HG03103 (cell line): ENCODE results near the gene NABP1.
A peak's percentile ranks its signal among the peaks of the same experiment; 100 is the strongest.

Source experiments
- ATAC-seq: cut with Tn5 transposase; IDR thresholded peaks from one replicate; pipeline ENCODE4 v1.9.1; 2021; ENCODE audit warnings: low read depth; ENCODE audit not compliant: unreplicated experiment

The NABP1 gene

DNA sequence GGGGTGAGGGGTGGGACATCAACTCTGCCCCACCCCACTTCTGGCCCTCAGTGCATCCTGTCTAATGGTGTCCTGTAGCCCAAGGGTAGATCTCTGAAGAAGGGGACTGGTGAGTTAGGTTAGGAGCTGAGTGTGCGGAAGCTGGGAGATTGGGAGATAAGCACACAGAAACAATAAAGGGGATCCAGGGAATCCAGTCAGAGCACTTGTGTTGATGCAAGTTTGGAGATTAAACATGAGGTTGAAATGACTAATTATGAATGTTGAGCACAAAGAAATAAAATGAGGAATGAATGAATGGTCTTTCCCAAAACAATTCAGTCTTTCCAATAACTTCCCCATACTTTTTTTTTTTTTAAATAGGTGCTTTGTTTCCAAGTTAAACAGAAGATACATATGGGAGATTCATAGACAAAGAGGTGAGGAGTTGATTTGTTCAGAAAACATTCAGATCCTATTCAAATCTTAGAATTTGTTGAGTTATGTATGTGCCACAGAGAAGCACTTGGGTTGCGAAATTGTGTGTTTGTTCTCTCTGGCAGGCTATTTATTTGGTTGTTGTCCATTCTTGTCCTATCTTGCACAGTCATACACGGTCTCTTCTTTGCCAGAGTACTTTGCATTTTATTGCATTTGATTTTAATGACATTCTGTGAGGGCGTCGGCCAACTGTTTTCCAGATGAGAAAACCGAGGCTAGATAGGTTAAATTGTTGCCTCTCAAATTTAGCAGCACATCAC, 31.6 kb upstream of the NABP1 start:
- ATAC-seq: no peak

DNA sequence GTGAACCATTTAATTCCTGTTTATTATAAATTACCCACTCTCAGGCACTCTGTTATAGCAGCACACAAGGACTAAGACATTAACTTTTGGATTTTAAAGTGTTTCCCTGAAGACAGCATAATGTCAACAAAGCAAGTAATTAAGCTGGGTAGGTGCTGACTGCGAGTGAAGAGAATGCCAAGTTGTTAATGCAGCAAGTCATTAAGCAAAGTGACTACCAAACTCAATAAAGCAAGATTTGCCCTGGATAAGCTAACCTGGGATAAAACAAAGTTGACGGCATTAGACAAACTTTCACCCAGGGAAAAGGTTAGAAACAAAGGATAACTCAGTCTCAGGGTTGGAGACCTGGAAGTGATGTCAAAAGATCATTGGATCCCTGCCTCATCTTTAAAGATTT, 28.4 kb upstream of the NABP1 start:
- ATAC-seq: no peak

DNA sequence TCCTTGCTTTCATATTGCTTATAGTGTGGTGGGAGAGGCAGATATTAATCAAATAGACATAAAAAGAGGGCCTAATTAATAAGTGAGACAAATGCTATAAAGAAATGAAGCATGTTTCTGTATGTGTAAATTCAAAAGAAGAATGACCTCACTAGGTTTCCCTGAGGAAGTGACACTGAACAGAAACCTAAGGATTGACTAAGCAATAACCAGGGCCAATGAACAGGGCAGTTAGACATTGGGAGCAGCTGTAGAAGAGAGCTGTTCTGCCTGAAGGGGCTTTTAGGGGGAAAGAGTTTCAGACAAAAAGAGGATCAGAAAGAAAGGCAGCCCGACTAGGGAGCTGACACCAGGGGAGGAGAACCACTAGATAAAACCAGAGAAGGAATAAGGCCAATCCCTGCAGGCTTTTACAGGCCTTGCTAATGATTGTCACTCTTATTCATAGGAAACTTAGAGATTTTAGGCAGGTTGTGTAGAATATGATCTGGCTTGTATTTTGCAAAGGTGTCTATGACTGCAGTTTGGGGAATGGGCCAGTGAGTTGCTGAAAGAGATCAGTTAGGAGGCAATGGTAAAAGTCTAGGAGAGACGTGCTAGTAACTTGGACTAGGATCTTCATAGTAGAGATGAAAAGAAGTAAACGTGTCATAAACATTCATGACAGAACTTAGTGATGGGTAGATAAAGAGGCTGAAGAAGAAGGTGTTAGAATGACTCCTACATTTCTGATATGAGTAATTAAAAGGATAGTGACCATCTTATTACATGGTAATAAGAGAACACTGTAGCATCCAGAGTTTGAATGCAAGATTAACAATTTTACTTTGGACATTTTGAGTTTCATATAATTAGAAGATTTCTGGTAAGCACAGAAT, 26.8 kb upstream of the NABP1 start:
- peak; percentile 99 for ATAC-seq

DNA sequence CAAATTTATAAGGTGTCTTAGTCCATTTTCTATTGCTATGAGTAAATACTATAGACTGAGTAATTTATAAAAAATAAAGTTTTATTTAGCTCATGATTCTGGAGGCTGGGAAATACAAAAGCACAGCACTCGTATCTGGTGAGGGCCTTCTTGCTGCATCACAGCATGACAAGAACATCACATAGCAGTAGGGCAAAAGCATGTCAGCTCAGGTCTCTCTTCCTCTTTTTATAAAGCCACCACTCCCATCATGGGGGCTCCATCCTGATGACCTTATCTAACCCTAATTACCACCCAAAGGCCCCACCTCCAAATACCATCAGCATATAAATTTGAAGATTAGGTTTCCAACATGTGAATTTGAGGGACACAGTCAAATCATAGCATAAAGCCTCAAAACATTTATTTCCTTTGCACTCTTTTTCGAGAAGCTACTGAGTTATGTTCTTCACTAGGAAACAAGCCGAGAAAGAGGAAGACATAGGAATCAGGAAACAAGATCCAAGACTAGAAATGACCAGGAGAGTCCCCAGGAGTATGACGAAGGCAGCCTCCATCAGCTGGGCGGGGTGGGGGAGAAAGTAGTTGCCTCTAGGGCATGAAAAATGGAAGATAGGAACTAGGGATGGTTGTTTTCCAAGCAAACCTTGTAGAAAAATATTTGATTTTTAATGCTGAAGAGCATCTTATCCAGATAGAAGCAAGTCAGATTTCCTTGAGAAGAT, 24.1 kb upstream of the NABP1 start:
- ATAC-seq: no peak

DNA sequence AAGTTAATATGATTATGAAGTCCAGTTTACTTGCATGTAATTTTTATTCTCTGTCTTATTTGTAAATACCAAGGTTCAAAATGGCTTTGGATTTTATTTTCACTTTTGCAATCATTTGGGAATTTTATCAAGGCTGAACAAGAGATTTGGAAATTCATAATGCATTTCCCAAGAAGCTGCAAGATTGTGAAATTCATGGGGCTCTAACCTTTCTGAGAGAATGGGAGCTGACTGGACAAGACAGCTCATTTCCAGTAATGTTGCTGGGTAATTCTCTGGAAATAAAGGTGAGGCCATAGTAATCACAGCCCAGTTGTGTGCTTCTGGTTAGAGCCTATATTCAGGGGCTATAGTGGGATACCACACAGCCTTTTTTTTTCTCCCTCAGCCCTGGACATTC, 21.5 kb upstream of the NABP1 start:
- no peak for ATAC-seq

DNA sequence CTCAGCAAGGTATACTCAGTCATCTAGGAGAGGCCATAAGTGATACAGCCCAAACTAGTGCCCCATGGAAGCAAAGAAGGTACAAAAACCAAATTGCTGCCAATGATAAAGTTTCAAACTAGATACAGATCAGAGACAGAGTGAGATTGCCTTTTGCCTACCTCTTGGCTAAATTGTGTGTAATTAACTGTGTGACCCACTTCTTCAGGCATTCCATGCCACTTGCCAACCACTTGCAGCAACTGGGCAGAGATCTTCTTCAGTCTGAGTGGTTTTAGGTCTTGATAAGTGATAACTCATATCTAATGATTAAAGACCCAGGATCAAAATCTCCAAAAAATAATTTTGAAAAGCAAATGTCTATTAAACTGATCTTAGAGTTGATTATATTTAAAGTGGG, 21.1 kb upstream of the NABP1 start:
- no peak for ATAC-seq

DNA sequence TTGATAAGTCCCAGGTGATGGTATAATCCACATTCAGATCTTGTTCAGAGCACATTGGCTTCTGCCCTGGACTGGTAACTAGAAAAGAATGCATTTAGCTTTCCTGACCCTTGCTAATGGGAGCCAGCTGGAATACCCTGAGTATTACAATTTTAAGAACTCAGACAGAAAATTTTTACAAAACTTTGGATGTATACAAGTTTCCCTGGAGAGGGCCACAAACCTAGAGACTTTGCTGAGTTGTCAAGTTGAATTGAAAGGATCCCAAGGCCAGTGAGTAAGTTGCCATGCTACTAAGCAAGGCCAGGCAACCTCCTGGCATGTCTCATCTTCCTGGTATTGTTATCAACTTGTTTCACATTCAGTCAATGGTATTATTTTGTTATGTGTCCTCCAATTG, 20.0 kb upstream of the NABP1 start:
- no peak for ATAC-seq

DNA sequence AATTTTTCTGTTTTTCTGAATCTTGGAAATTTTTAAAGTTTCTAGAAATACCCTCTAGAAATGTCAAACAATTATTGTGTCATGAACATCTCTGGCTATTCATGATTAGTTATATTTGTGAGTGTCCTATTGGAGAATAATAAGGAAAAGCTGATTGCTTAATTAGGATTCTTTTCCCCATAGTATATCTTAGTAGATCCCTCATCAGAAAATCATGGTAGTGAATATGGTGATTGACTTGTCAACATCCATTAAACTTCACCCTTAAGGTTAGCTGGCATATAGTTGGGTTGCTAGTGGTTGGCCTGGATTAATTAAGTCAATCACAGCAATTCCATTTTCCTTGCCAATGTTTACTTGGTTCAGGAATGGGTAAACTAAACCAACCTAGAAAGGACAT, 18.7 kb upstream of the NABP1 start:
- no peak for ATAC-seq

DNA sequence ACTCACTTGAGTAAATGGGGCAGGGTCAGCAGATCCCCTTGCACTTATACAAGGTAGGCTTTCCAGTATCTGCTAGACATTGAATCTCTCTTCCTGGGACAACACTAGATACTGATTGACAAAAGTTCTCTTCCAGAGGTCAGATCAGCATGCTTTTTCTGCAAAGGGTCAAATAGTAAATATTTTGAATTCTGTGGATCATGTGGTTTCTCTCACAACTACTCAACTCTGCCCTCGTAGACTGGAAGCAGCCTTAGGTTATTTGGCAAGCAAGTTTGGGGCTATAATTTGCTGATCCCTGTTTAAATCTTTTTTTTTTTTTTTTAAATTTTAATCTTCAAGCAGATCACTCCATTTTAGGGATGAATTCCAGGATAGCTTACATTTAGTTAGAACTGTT, 17.4 kb upstream of the NABP1 start:
- no peak for ATAC-seq

DNA sequence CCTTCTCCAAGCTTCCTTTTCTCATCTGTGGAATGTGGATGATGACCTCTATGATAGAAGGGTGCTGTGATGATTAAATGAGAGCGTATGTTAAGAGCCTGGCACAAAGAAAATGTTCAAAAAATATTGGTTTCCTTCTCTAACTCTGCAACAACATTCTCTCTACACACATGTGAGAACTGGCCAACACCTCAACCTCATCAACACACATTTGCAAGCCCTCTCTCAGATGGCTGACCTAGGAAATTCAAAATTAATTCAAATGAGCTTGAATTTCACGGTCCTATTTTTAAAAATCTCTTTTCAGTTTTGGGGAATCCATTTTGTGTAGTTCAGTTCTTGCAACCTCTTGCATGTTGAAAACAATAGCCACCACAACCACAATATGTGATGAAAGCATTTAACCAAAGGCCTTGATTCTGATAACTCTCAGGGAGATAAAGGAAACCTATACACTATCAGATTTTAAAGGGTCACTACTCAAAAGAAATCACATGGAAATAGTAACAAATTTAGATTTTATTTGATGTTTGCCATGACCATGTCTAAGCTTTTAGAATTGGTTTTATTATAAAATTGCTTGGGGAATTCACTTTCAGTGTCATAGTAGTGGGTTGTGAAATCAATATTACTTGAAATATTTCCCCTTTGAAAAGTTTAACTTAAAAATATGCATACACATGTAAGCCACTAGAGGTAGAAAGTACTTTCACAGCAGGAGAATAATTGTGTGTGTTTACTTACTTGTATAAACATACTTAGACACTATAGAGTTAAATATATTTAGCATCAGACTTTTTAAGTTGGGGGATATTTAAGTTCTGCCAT, 16.6 kb upstream of the NABP1 start:
- ATAC-seq: no peak

DNA sequence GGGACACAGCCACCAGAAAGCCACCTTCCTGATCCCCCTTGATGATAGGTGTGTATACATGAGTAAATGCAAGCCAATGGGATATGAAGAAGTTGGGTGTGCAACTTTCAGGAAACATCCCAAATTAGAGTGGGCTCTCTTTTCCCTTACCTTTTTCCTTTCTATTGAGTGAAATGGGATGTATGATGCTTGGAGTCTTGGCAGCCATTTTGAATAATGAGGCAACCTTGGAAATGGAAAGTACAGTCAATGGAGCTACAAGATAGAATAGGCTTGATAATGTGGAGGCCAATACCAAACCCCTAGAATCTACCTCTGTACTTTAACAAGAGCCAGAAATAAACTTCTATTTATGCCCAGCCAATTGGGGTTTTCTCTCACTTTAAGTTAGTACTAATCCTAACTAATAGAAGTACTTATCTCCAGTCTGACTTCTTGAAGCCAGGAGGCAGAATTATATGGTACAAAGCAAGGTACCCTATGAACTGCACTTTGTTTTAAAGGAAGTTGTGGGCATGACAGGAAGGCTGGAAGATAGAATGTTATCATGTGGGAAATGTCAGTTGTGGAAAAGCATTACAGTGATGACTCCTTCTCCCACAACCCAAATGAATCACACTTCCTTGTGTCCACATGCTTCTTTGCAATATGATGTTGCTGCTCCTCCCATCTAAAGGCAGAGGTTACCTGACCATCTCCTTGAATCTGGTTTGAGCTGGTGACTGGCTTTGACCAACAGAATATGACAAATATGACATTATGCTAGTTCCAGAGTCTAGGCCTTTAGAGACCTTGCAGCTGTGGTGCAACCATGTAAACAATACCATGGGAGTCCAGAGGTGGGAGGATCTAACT, 12.9 kb upstream of the NABP1 start:
- no peak for ATAC-seq

DNA sequence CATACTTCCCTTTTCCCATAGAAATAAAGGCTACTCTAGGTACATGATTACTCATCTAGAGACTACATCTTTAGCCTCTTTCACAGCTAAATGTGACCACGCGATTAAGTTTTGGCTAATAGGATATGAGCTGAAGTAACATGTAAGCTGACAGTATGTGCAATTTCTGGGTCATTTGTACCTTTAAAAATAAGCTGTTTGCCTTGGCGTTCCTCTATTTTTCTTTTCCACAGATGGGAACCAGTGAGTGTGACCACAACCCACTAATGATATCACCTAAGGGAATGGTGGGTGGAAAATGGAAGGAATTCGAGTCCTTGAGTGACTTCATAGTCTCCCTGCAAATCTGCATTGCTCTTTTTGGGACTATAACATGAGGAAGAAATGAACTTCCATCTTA, 11.7 kb upstream of the NABP1 start:
- no peak for ATAC-seq

DNA sequence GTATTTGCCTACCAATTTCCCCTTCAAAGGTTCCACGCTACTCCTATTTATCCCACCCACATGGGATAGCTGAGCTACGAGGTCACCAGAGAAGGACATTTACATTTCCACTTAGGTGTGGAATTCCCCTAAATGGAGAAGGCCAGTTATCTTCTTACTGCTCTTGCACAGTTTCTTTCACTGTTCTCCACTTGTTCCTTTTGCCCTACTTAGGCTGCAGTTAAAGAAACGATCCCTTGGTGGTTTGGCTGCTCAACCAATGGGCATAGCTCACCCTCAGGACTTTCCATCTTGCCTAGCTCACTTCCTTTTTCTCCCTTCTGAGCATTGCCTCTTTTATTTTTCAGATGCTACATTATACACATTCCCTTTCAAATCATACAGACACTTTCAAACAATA, 11.2 kb upstream of the NABP1 start:
- ATAC-seq: peak; percentile 65

DNA sequence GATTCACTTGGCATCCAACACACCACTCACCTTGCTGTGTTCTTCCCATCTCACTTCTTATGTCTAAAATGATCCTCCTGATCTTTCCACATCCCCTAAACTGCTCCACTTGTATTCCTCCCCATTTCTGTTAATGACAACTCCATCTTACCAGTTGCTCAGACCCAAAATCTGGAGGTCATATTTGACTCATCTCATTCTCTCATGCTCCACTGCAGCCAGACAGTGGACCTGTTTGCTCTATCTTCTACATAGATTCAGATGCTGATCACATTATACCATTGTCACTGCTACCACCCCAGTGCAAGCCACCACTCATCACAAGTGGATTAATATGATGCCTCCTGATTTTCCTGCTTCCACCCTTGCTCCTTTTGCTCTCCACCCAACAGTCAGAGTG, 7.9 kb upstream of the NABP1 start:
- ATAC-seq: peak; percentile 55

DNA sequence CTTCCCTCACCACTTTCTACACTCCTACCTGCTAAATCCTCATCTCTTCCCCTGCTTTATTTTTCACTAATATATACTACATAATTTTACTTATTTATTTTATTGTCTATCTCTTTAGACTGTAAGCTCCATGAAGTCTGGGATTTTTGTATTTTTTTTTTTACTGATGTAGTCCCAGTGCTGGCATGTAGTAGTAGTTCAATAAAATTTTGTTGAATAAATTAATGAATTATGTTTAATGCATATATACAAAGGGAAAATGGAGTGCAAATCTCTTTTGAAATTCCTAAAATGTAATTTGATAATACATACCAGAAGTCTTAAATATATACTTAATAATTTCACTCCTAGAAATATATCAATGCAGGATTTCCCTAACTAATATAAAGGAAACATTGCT, 7.1 kb upstream of the NABP1 start:
- no peak for ATAC-seq

DNA sequence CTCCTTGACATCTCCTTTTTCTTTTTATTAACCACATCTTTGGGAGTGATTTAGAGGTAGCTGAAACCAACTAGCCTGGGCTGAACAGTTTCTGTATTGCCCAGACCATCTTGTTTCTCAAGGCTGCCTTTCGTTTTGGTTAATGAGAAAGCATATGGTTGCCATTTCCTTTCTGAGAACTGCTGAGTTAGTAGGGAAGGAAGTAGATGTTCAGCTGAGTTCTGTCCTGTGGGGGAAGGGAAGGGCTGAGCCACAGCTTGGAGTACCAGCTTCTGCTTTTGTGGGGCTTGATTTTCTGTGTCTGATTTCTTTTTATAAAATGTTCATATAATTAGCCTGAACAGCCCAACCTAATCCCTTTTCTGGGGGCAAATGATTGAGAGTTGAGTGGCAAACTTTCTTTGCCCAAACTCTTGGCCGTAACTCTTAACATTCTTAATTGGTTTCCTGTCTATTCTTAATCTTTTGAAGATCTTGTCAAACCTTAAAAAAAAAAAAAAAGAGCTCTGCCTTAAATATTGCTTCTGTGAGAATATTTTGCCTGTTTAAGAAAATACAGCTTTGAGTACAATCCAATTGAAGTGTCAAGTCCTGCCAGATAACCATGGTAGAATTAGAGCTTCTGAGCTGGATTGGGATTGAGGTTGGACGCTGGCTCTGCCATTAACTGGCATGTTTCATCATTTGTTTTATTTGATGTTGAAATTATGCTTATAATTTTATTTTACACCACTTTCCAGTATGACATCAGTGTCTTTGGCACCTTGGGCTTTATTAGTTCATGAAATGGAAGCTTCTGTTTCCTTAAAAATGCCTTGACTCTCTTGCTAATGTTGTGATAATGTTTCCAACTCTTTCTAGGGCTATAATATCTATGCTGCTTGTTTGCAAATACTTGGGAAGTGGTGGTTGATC, 1.9 kb upstream of the NABP1 start:
- ATAC-seq: peak; percentile 58

DNA sequence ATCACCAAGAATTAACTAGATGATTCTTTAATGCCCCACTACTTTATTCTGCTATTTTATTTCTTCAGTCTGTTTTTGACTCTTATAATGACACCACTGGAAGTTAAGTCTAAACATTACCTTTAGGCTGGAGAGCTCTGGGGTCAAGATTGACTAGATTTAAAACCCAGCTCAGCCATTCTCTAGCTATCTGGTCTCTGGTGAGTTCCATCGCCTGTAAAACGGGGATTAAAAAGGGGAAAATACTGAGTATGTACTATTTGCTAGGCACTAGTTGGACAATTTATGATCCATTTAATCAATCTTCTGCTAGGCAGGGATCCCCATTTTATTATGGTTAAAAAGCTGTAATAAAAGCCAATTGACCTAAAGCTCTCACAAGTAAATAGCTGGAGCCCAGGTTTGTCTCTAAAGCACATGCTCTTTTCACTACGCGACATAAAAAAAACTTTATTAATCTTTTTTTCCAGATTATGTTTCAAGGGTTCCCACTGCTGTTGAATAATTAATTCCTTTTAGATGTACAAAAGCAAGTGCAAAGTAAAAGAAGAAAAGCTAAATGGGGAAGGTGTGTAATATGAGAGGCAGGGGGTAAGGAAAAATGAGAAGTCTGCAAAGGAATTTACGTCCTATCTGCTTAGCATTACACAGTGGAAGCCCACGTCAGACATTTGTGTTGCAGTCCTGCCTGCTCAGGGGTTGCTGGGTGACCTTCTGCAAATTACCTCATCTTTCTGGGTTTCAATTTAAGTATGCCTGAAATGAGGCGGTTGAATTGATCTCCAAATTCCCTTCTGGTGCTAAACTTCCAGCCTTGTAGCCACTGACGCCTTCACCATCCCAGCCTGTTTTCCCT, 918 bp upstream of the NABP1 start:
- peak; percentile 27 for ATAC-seq
